Panc1 (cell line): ENCODE data around the gene SNX1.

Experiments
- POLR2AphosphoS5 ChIP-seq: IDR thresholded peaks from 2 replicates; pipeline ENCODE4 v1.6.1; 2012; ENCODE audit warnings: mild to moderate bottlenecking, low read depth, low read length, moderate library complexity
- TCF7L2 ChIP-seq: IDR thresholded peaks from 2 replicates; pipeline ENCODE4 v1.6.1; 2011; ENCODE audit warnings: mild to moderate bottlenecking, low read depth, low read length, inconsistent platforms
- TF ChIP-seq, protein P1 (sequence below): fragments of 450-650 bp; IDR thresholded peaks from 2 replicates; pipeline ENCODE4 v1.5.1; 2017; ENCODE audit warnings: mild to moderate bottlenecking

DNA sequence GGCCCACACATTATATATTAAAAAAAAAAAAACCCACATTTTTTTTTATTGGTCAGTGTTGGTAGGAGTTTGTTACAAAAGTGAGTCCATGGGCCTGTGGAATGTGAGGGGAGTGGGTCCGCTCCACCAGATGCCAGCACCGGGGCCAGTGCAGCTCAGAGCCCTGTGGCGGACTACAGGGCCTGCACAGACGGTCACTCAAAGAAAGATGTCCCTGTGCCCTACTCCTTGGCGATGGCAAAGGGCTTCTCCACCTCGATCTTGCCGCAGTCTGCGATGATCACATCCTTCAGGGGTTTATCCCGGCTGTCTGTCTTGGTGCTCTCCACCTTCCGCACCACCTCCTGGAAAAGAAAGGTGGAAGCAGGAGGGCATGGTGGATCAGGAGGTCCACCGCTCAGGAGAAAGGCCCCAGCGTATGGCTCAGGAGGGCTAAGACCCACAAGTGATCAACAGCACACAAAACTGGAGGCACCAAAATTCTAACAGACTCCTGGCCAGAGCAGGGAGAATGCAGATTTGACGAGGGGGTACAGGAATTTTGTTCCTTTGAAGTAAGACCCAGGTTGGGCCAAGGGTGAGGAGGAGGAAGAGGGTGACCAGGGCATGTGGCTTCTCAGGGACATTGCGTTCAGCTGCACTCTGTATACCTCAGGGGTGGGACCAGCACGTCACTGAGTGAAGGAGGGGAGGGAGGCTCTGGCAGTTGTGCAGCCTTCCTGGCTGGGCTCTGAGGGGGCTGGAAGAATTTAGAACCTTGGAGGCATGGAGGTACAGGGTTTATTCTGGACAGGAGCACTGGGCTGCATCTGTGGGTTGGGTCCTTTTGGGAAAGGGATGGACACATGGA, 60.2 kb downstream of the SNX1 start:
- TF ChIP-seq, protein P1, sequence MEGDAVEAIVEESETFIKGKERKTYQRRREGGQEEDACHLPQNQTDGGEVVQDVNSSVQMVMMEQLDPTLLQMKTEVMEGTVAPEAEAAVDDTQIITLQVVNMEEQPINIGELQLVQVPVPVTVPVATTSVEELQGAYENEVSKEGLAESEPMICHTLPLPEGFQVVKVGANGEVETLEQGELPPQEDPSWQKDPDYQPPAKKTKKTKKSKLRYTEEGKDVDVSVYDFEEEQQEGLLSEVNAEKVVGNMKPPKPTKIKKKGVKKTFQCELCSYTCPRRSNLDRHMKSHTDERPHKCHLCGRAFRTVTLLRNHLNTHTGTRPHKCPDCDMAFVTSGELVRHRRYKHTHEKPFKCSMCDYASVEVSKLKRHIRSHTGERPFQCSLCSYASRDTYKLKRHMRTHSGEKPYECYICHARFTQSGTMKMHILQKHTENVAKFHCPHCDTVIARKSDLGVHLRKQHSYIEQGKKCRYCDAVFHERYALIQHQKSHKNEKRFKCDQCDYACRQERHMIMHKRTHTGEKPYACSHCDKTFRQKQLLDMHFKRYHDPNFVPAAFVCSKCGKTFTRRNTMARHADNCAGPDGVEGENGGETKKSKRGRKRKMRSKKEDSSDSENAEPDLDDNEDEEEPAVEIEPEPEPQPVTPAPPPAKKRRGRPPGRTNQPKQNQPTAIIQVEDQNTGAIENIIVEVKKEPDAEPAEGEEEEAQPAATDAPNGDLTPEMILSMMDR = no peak
- TF ChIP-seq POLR2AphosphoS5 = no peak; the same call in 1 of the 2 replicates
- TF ChIP-seq TCF7L2 = no peak
